HCT116 (cell line): Measurements from ENCODE around the gene MAP1LC3C. TPM values are rescaled to one million over a fixed set of nuclear protein-coding genes. Genes with fewer than 3 reads are reported as not detected.

Source experiments
- ATAC-seq: fragments of 200-7000 bp; cut with Tn5 transposase; 2 replicates; pipeline ENCODE4 v1.9.1; 2020; ENCODE audit warnings: mild to moderate bottlenecking, moderate library complexity
- BruUV-seq: library from RNA; stranded (reverse); fragments of 400-500 nt; replicated peaks from 2 replicates; lab custom pipeline; 2021; lab: Mats Ljungman, UMichigan
- CTCF ChIA-PET: fragments of 300-600 bp; sonication (Branson Sonifier 250); formaldehyde crosslinking; loops from one replicate; lab custom pipeline; 2021; ENCODE audit warnings: antibody characterized with exemption; lab: Charles Lee
- POLR2A ChIA-PET: fragments of 300-600, 350-600 bp; sonication (Branson Sonifier 250); formaldehyde crosslinking; loops from one replicate; lab custom pipeline; 2021; ENCODE audit warnings: antibody characterized with exemption; lab: Charles Lee
- RAD21 ChIA-PET, 2 experiments: fragments of 300-600 bp; sonication (Branson Sonifier 250); formaldehyde crosslinking; loops; one replicate each; lab custom pipeline; 2023; ENCODE audit warnings: low total read pairs in 2 of 2; ENCODE audit not compliant: uncharacterized antibody in 2 of 2, unreplicated experiment in 2 of 2, low non-redundant PET in 1 of 2; lab: Charles Lee
- DNase-seq: peaks from one replicate; pipeline ENCODE4 v3.0.0-alpha.2; 2010; ENCODE audit warnings: low read depth, low spot score
- H2AFZ ChIP-seq: fragments of 200-600 bp; shearing (Covaris generic), sonication (generic); 2 replicates; pipeline ENCODE4 v1.6.1; 2017; ENCODE audit warnings: low read depth, mixed run types, mixed read lengths, antibody characterized with exemption, low read length; ENCODE audit not compliant: poor library complexity, severe bottlenecking
- H3K27ac ChIP-seq: 2 replicates; pipeline ENCODE4 v1.5.1; 2012; ENCODE audit warnings: low read depth, low read length
- H3K27me3 ChIP-seq: fragments of 200-600 bp; sonication (generic); 2 replicates; pipeline ENCODE4 v1.6.1; 2016; ENCODE audit warnings: mixed run types, low read length, mixed read lengths; ENCODE audit not compliant: insufficient read depth
- H3K36me3 ChIP-seq, 2 experiments: fragments of 200-500 bp in 1 of 2; fragments of 200-600 bp in 1 of 2; sonication (Bioruptor generic) in 1 of 2; sonication (generic) in 1 of 2; 2 replicates each; pipeline versions ENCODE4 v1.5.1 to v1.6.1; 2014 to 2016; ENCODE audit warnings: low read length in 2 of 2, inconsistent platforms in 1 of 2, mixed read lengths in 1 of 2, mixed run types in 1 of 2; ENCODE audit not compliant: insufficient read depth in 2 of 2, control insufficient read depth in 1 of 2
- H3K4me1 ChIP-seq, 2 experiments: fragments of 200-600 bp in 1 of 2; sonication (generic) in 1 of 2; 2 replicates each; pipeline versions ENCODE4 v1.5.1 to v1.6.1; 2012 to 2017; ENCODE audit warnings: low read length in 2 of 2, inconsistent platforms in 1 of 2, mild to moderate bottlenecking in 1 of 2, mixed read lengths in 1 of 2, mixed run types in 1 of 2, moderate library complexity in 1 of 2; ENCODE audit not compliant: insufficient read depth in 2 of 2, control insufficient read depth in 1 of 2
- H3K4me2 ChIP-seq: fragments of 200-600 bp; sonication (generic); 2 replicates; pipeline ENCODE4 v1.6.1; 2017; ENCODE audit warnings: mixed run types, low read length, mixed read lengths
- H3K4me3 ChIP-seq, 2 experiments: fragments of 200-600 bp in 1 of 2; sonication (generic) in 1 of 2; replicated peaks in 1 of 2; 2 replicates each; pipeline ENCODE4 v1.5.1; 2011 to 2016; ENCODE audit warnings: low read length in 2 of 2, control low read depth in 1 of 2, low read depth in 1 of 2, mild to moderate bottlenecking in 1 of 2, mixed read lengths in 1 of 2, mixed run types in 1 of 2
- H3K79me2 ChIP-seq: fragments of 200-600 bp; sonication (generic); 2 replicates; pipeline ENCODE4 v1.6.1; 2017; ENCODE audit warnings: mild to moderate bottlenecking, mixed run types, low read length, moderate library complexity, mixed read lengths; ENCODE audit not compliant: insufficient read depth
- H3K9ac ChIP-seq: fragments of 200-600 bp; sonication (generic); 2 replicates; pipeline ENCODE4 v1.6.1; 2016; ENCODE audit warnings: low read length, mixed read lengths
- H3K9me2 ChIP-seq: fragments of 200-600 bp; sonication (generic), shearing (Covaris generic); 2 replicates; pipeline ENCODE4 v1.6.1; 2017; ENCODE audit warnings: mixed run types, mild to moderate bottlenecking, moderate library complexity; ENCODE audit not compliant: insufficient read depth
- H3K9me3 ChIP-seq, 2 experiments: fragments of 200-500 bp in 1 of 2; fragments of 200-600 bp in 1 of 2; sonication (Bioruptor generic) in 1 of 2; sonication (generic) in 1 of 2; 2 replicates each; pipeline ENCODE4 v1.6.1; 2014 to 2017; ENCODE audit warnings: low read length in 2 of 2, mixed read lengths in 2 of 2, inconsistent platforms in 1 of 2, low read depth in 1 of 2, mild to moderate bottlenecking in 1 of 2, mixed run types in 1 of 2, moderate library complexity in 1 of 2; ENCODE audit not compliant: control insufficient read depth in 1 of 2, insufficient read depth in 1 of 2
- H4K20me1 ChIP-seq: fragments of 200-600 bp; sonication (generic), shearing (Covaris generic); 2 replicates; pipeline ENCODE4 v1.6.1; 2017; ENCODE audit warnings: mixed run types, mild to moderate bottlenecking, moderate library complexity; ENCODE audit not compliant: insufficient read depth
- ATF3 ChIP-seq: IDR thresholded peaks from 2 replicates; pipeline ENCODE4 v1.6.1; 2012
- CBX3 ChIP-seq: IDR thresholded peaks from 2 replicates; pipeline ENCODE4 v1.6.1; 2012; ENCODE audit warnings: low read depth
- CTCF ChIP-seq, 3 experiments: fragments of 200-600 bp in 1 of 3; sonication (generic) in 1 of 3; IDR thresholded peaks in 2 of 3; conservative IDR thresholded peaks in 1 of 3; 2 replicates each; pipeline ENCODE4 v1.5.1; 2012 to 2017; ENCODE audit warnings: low read depth in 2 of 3, low read length in 2 of 3, antibody characterized with exemption in 1 of 3, borderline replicate concordance in 1 of 3, control low read depth in 1 of 3, mild to moderate bottlenecking in 1 of 3, mixed read lengths in 1 of 3, mixed run types in 1 of 3, moderate library complexity in 1 of 3; ENCODE audit not compliant: insufficient read depth in 1 of 3
- EZH2 ChIP-seq: fragments of 200-600 bp; sonication (generic); IDR thresholded peaks from 2 replicates; pipeline ENCODE4 v1.6.1; 2017; ENCODE audit warnings: antibody characterized with exemption, mixed run types
- EZH2phosphoT487 ChIP-seq: fragments of 200-600 bp; IDR thresholded peaks from 2 replicates; pipeline ENCODE4 v1.6.1; 2018; ENCODE audit warnings: antibody characterized with exemption, borderline replicate concordance
- MAX ChIP-seq: IDR thresholded peaks from 2 replicates; pipeline ENCODE4 v1.6.1; 2012
- POLR2A ChIP-seq: IDR thresholded peaks from 2 replicates; pipeline ENCODE4 v1.7.0; 2011; ENCODE audit warnings: borderline replicate concordance; ENCODE audit not compliant: insufficient read depth, insufficient read length; ENCODE audit errors: extremely low read depth
- POLR2AphosphoS5 ChIP-seq: IDR thresholded peaks from 2 replicates; pipeline ENCODE4 v1.6.1; 2011; ENCODE audit warnings: mild to moderate bottlenecking, low read depth, low read length, moderate library complexity
- RAD21 ChIP-seq: IDR thresholded peaks from 2 replicates; pipeline ENCODE4 v1.6.1; 2012; ENCODE audit warnings: low read depth, mild to moderate bottlenecking
- REST ChIP-seq: IDR thresholded peaks from 2 replicates; pipeline ENCODE4 v1.6.1; 2012; ENCODE audit warnings: low read depth
- SIN3A ChIP-seq: IDR thresholded peaks from 2 replicates; pipeline ENCODE4 v1.6.1; 2012; ENCODE audit warnings: low read depth
- SP1 ChIP-seq: IDR thresholded peaks from 2 replicates; pipeline ENCODE4 v1.6.1; 2012; ENCODE audit warnings: low read depth
- TCF7L2 ChIP-seq: IDR thresholded peaks from 2 replicates; pipeline ENCODE4 v1.7.0; 2011; ENCODE audit warnings: borderline replicate concordance, inconsistent platforms; ENCODE audit not compliant: insufficient read depth, insufficient read length; ENCODE audit errors: extremely low read depth
- YY1 ChIP-seq: IDR thresholded peaks from 2 replicates; pipeline ENCODE4 v1.6.1; 2011; ENCODE audit warnings: low read length, low read depth, moderate library complexity, mild to moderate bottlenecking; ENCODE audit not compliant: insufficient replicate concordance; ENCODE audit errors: extremely low read depth
- ZFX ChIP-seq: fragments of 450-650 bp; IDR thresholded peaks from 2 replicates; pipeline ENCODE4 v1.6.1; 2017
- ZNF274 ChIP-seq: fragments of 200-500 bp; sonication (Bioruptor generic); IDR thresholded peaks from 2 replicates; pipeline ENCODE4 v1.6.1; 2014; ENCODE audit warnings: mild to moderate bottlenecking, low read depth, low read length, inconsistent platforms
- intact Hi-C: fragments of 100-400 bp; cut with micrococcal nuclease; formaldehyde crosslinking; loops from 2 replicates; pipeline ENCODE4 v1.10.0; 2022
- total RNA-seq: library from RNA; stranded (reverse); gene quantifications from one replicate; pipeline ENCODE4 v1.2.1, GENCODE V29; 2021; ENCODE audit not compliant: unreplicated experiment

The MAP1LC3C gene
- total RNA-seq, 1 experiment from 2014 or later: not detected

- Histone ChIP-seq H4K20me1 (no peaks in the 10 kb centered on the region), H3K27me3 (no peaks in the 10 kb centered on the region), H3K4me3 (no peak overlapping the region), H3K4me1 (peaks cover 6 to 23% of the 10 kb centered on the region in 2 experiments), H3K4me2 (no peak overlapping the region), H3K27ac (no peak overlapping the region), H3K9me3 (no peaks in the 10 kb centered on the region), H3K79me2 (no peaks in the 10 kb centered on the region), H2AFZ (no peak overlapping the region), H3K36me3 (no peaks in the 10 kb centered on the region), H3K9ac (no peak overlapping the region), H3K9me2 (no peaks in the 10 kb centered on the region)
- no TSS peak for BruUV-seq
- ChIA-PET CTCF (no interaction called here), POLR2A (no interaction called here), RAD21 (no interaction called here)
- no peak for DNase-seq
- ATAC-seq: no peak
- intact Hi-C loops: no loop called here
- TF ChIP-seq REST: no peak
- no peak for TF ChIP-seq RAD21
- no peak for TF ChIP-seq ATF3
- TF ChIP-seq YY1: no peak
- no peak for TF ChIP-seq SIN3A
- no peak for TF ChIP-seq CTCF (IDR thresholded peaks at IDR 0.05 in 2 of 3, conservative IDR thresholded peaks at IDR 0.05 in 1 of 3; ENCODE audit: borderline replicate concordance in 1 of 3, insufficient read depth in 1 of 3, low read depth in 2 of 3, low read length in 2 of 3)
- TF ChIP-seq TCF7L2: no peak
- no peak for TF ChIP-seq MAX
- no peak for TF ChIP-seq CBX3
- no peak for TF ChIP-seq ZNF274
- no peak for TF ChIP-seq POLR2A
- TF ChIP-seq EZH2phosphoT487: no peak
- TF ChIP-seq POLR2AphosphoS5: no peak
- no peak for TF ChIP-seq EZH2
- no peak for TF ChIP-seq SP1
- TF ChIP-seq ZFX: no peak
- TF ChIP-seq, all 23 proteins: peak for 0
Observed at GRCh38 chr1:242002072-242002471, 3.2 kb upstream of the MAP1LC3C start.
